Motor neuron (in vitro differentiated cells): ENCODE measurements around the gene CADM1. TPM values are rescaled to one million over a fixed set of nuclear protein-coding genes. Genes with fewer than 3 reads are reported as not detected.
"Not testable (repeated sequence)": the region's sequence is repeated elsewhere in the genome, so short reads cannot be mapped to it uniquely, and the experiment has no call there.

Source experiments
- ATAC-seq, 8 experiments: fragments of 200-7000 bp; cut with Tn5 transposase; replicated peaks in 6 of 8; 2 replicates each; pipeline ENCODE4 v1.8.0; 2021; ENCODE audit warnings: mild to moderate bottlenecking in 8 of 8, moderate library complexity in 8 of 8
- H3K27ac ChIP-seq, 2 donors: fragments of 250-450 bp; sonication (Bioruptor Pico); 2 replicates each; pipeline ENCODE4 v1.9.0; 2021; ENCODE audit warnings: antibody characterized with exemption in 2 of 2, mild to moderate bottlenecking in 2 of 2, moderate library complexity in 1 of 2
- H3K4me1 ChIP-seq, 2 donors: fragments of 250-450 bp; sonication (Bioruptor Pico); replicated peaks in 1 of 2; 2 replicates each; pipeline ENCODE4 v1.6.1; 2021; ENCODE audit warnings: antibody characterized with exemption in 2 of 2, mild to moderate bottlenecking in 2 of 2, moderate library complexity in 1 of 2
- H3K4me3 ChIP-seq, 5 donors: fragments of 250-450 bp; sonication (Bioruptor Pico); 2 replicates each; pipeline ENCODE4 v1.9.0; 2021; ENCODE audit warnings: antibody characterized with exemption in 5 of 5, mild to moderate bottlenecking in 5 of 5, moderate library complexity in 4 of 5
- WGBS, 10 experiments: fragments of 450-650 bp; shearing (Covaris generic); methylation state at CpG; one replicate each; pipeline ENCODE4 v1.0.0; 2022; 5-methylcytosine and 5-hydroxymethylcytosine counted together
- in situ Hi-C, 9 experiments: fragments of 400-800 bp; cut with MboI; loops; one replicate each; pipeline ENCODE4 v1.15.0; 2021; ENCODE audit warnings: low sequenced_read_pairs in 9 of 9, low pct_unique_long_range_greater_than_20kb in 2 of 9; ENCODE audit not compliant: unreplicated experiment in 9 of 9
- total RNA-seq, 8 experiments: library from RNA; unstranded; fragments of 300-600 nt; gene quantifications; 2 replicates each; pipeline versions ENCODE4 v1.2.3 to v1.2.4, GENCODE V29; 2022

The CADM1 gene
- total RNA-seq, 8 experiments from 2014 or later: 0.71 to 129 (median 106) TPM

GRCh38 chr11:115489466-115489865 lies 14.7 kb downstream of the CADM1 start:
- no peak overlapping the region for H3K27ac ChIP-seq
- no peak overlapping the region for H3K4me3 ChIP-seq
- no peaks in the 10 kb centered on the region for H3K4me1 ChIP-seq
- ATAC-seq: no peak
- 24 to 100% (median 94%) methylated on average over 4 of the region's 4 CpGs; no CpG with 5 or more reads in 1 of the 10 experiments for WGBS, 10 experiments
- in situ Hi-C loops: loop anchor here in 2 of 9 experiments (25.0 kb wide), 1 partner anchor 152 kb away; no protein-coding TSS in a partner anchor

- WGBS, 10 experiments: 8 to 100% (median 66%) methylated on average over 1 to 3 of the region's 3 CpGs
- H3K4me1 ChIP-seq: no peaks in the 10 kb centered on the region
- no peak for ATAC-seq
- in situ Hi-C loops: loop anchor here in 2 of 9 experiments (25.0 kb wide), 1 partner anchor 152 kb away; no protein-coding TSS in a partner anchor
- no peak overlapping the region for H3K27ac ChIP-seq
- H3K4me3 ChIP-seq: no peak overlapping the region
These were observed 15.3 kb downstream of the CADM1 start for GRCh38 chr11:115488945-115489344.

GRCh38 chr11:115481528-115481927 lies 22.7 kb downstream of the CADM1 start:
- in situ Hi-C loops: loop anchor here in 2 of 9 experiments (25.0 kb wide), 1 partner anchor 144 kb away; no protein-coding TSS in a partner anchor
- no peak overlapping the region for H3K4me3 ChIP-seq
- 17 to 100% (median 81%) methylated on average over 2 of the region's 2 CpGs; no CpG with 5 or more reads in 3 of the 10 experiments for WGBS, 10 experiments
- H3K4me1 ChIP-seq: peaks cover 0 to 22% of the 10 kb centered on the region in 2 donors
- no peak overlapping the region for H3K27ac ChIP-seq
- ATAC-seq: no peak

- 0 to 100% (median 40%) methylated on average over 1 of the region's 1 CpG; no CpG with 5 or more reads in 3 of the 10 experiments for WGBS, 10 experiments
- in situ Hi-C loops: loop anchor here in 2 of 9 experiments (25.0 kb wide), 1 partner anchor 143 kb away; no protein-coding TSS in a partner anchor
- ATAC-seq: no peak
These were observed 23.6 kb downstream of the CADM1 start for GRCh38 chr11:115480611-115481010.

GRCh38 chr11:115477410-115477809 lies 26.8 kb downstream of the CADM1 start:
- no peak overlapping the region for H3K27ac ChIP-seq
- in situ Hi-C loops: loop anchor here in 2 of 9 experiments (25.0 kb wide), 1 partner anchor 140 kb away; no protein-coding TSS in a partner anchor
- H3K4me1 ChIP-seq: peaks cover 0 to 15% of the 10 kb centered on the region in 2 donors
- no peak overlapping the region for H3K4me3 ChIP-seq
- WGBS, 10 experiments: 0 to 50% (median 14%) methylated on average over 1 of the region's 1 CpG; no CpG with 5 or more reads in 6 of the 10 experiments
- no peak for ATAC-seq

More at GRCh38 chr11:115480611-115481010, 23.6 kb downstream of the CADM1 start:
- peaks cover 0 to 25% of the 10 kb centered on the region in 2 donors for H3K4me1 ChIP-seq
- H3K27ac ChIP-seq: no peak overlapping the region
- H3K4me3 ChIP-seq: no peak overlapping the region

- WGBS, 10 experiments: 19 to 100% (median 62%) methylated on average over 1 to 7 of the region's 7 CpGs
- no peak for ATAC-seq
These were observed 27.5 kb downstream of the CADM1 start for GRCh38 chr11:115476463-115477286.

GRCh38 chr11:115475564-115475963 lies 28.7 kb downstream of the CADM1 start:
- no peak for ATAC-seq
- H3K4me3 ChIP-seq: no peak overlapping the region
- in situ Hi-C loops: loop anchor here in 2 of 9 experiments (25.0 kb wide), 1 partner anchor 138 kb away; no protein-coding TSS in a partner anchor

More at GRCh38 chr11:115476463-115477286, 27.5 kb downstream of the CADM1 start:
- H3K4me3 ChIP-seq: no peak overlapping the region
- in situ Hi-C loops: loop anchor here in 2 of 9 experiments (25.0 kb wide), 1 partner anchor 139 kb away; no protein-coding TSS in a partner anchor
- H3K27ac ChIP-seq: no peak overlapping the region
- peaks cover 0 to 15% of the 10 kb centered on the region in 2 donors for H3K4me1 ChIP-seq

GRCh38 chr11:115474306-115474705 lies 29.9 kb downstream of the CADM1 start:
- H3K27ac ChIP-seq, ATAC-seq, in situ Hi-C loops, H3K4me3 ChIP-seq: not testable (repeated sequence)
- WGBS, 10 experiments: 0 to 100% (median 88%) methylated on average over 1 to 2 of the region's 3 CpGs; no CpG with 5 or more reads in 4 of the 10 experiments
- H3K4me1 ChIP-seq: peaks cover 0 to 15% of the 10 kb centered on the region in 2 donors

More at GRCh38 chr11:115475564-115475963, 28.7 kb downstream of the CADM1 start:
- Histone ChIP-seq H3K27ac (no peak overlapping the region), H3K4me1 (peaks cover 0 to 15% of the 10 kb centered on the region in 2 donors)
- WGBS, 10 experiments: 52 to 100% (median 78%) methylated on average over 1 to 4 of the region's 4 CpGs; no CpG with 5 or more reads in 1 of the 10 experiments

- ATAC-seq: no peak
- whole genome bisulfite sequencing, 10 experiments: 50 to 100% (median 95%) methylated on average over 2 to 8 of the region's 8 CpGs; no CpG with 5 or more reads in 1 of the 10 experiments
- in situ Hi-C loops: no loop called here
- Histone ChIP-seq H3K27ac (no peak overlapping the region), H3K4me1 (peaks cover 0 to 15% of the 10 kb centered on the region in 2 donors), H3K4me3 (no peak overlapping the region)
These were observed 31.0 kb downstream of the CADM1 start for GRCh38 chr11:115473167-115473566.

- Histone ChIP-seq H3K4me1 (peaks cover 0 to 6% of the 10 kb centered on the region in 2 donors), H3K27ac (no peak overlapping the region), H3K4me3 (no peak overlapping the region)
- 6 to 100% (median 79%) methylated on average over 1 to 3 of the region's 3 CpGs; no CpG with 5 or more reads in 1 of the 10 experiments for WGBS, 10 experiments
- ATAC-seq: peak in 4 of 8 experiments; percentile 26 to 95 (median 42)
- in situ Hi-C loops: no loop called here
These were observed 32.8 kb downstream of the CADM1 start for GRCh38 chr11:115471367-115471766.

GRCh38 chr11:115470928-115471327 lies 33.3 kb downstream of the CADM1 start:
- Histone ChIP-seq H3K4me3 (no peak overlapping the region), H3K27ac (no peak overlapping the region), H3K4me1 (peaks cover 0 to 4% of the 10 kb centered on the region in 2 donors)
- 0 to 100% (median 78%) methylated on average over 1 to 3 of the region's 3 CpGs; no CpG with 5 or more reads in 1 of the 10 experiments for WGBS, 10 experiments
- in situ Hi-C loops: no loop called here
- no peak for ATAC-seq

GRCh38 chr11:115469361-115469760 lies 34.9 kb downstream of the CADM1 start:
- no peak overlapping the region for H3K4me3 ChIP-seq
- ATAC-seq: no peak
- H3K4me1 ChIP-seq: peaks cover 2 to 14% of the 10 kb centered on the region in 2 donors
- in situ Hi-C loops: no loop called here
- WGBS, 10 experiments: 0 to 100% (median 73%) methylated on average over 1 to 3 of the region's 3 CpGs
- H3K27ac ChIP-seq: no peak overlapping the region

GRCh38 chr11:115466122-115466521 lies 38.1 kb downstream of the CADM1 start:
- Histone ChIP-seq H3K4me1 (peaks cover 23 to 46% of the 10 kb centered on the region in 2 donors), H3K4me3 (no peak overlapping the region), H3K27ac (no peak overlapping the region)
- WGBS, 10 experiments: 0 to 100% (median 82%) methylated on average over 1 to 3 of the region's 3 CpGs; no CpG with 5 or more reads in 2 of the 10 experiments
- in situ Hi-C loops: no loop called here
- no peak for ATAC-seq
